Measurements from ENCODE around the gene CD2.

CD2 gene

DNA sequence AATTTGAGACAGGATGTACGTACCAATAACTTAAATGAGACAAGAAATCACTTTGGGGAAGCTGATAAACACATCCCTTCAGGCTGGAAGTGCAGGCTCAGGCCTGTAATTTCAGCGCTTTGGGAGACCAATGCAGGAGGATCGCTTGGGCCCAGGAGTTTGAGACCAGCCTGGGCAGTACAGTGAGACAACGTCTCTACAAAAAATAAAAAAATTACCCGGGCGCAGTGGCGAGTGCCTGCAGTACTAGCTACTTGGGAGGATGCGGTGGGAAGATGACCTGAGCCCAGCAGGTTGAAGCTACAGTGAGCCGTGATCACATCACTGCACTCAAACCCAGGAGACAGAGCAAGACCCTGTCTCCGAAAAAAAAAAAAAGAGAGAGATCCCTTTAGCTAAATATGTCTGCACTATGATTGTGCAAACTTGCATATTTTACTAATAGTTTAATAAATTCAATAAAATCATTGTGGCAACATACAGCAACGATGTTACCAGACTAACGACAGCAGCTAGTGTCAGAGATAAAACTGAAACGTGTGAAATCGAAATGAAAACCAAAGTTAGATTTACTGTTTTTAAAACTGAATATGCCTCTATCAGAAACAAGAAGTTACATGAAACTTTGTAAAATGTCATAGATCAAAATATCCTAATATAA, 54.7 kb downstream of the CD2 start:
- in situ Hi-C loops (cut with MboI; ENCODE audit: low sequenced_read_pairs), result no loop called here

DNA sequence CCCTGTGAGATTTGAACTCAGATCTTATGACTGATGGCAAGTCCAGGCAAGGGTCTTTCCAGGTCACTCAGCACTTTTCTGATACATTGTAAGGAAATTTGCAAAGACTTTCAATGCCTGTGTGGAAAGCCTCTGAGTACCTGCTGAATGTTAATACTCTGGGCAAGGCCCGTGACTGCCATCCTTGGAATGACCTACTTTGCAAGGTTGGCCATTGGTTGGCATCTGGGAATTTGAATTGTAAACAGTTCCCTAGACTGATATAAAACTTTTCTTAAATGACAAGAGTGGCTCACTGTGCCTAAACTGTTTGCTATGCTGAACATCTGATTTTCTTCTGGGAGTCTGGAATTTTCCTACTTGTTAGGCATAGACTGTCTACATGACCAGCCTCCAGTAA, 57.1 kb downstream of the CD2 start:
- in situ Hi-C loops (cut with MboI; ENCODE audit: low sequenced_read_pairs), result no loop called here

DNA sequence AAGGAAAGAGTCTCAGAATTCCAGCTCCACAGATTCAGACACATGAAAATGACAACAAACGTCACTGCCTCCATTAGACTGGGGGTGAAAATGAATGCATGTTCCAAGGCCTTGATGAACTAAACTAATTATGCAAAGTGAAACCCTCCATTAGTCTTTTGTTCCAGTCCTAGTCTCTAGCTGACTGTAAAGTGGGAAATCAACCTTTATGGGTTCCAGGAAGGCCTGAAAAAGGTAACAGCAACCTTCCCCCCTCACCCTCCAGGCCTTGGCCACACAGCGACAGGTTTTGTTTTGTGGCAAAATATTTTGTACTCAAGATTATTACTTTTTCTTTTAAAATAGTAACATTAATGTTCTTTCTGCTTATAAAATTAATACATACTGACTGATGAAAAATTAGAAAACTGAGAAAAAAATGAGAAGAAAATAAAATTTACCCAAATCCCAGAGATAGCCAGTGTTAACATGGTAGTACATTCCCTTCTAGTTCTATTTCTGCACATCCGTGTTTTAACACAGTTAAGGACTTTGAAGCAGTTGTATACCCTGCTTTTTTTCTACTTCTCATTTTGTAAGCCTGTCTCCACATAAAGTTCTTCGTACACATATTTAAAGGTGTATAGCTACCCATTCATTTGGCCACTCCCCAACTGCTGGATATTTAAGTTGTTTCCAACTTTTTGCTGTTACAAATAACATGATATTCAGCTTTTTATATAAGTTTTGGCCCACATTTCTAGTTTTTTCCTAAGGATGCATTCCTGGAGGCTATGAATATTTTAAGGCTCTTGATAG, 60.9 kb downstream of the CD2 start:
- in situ Hi-C loops (cut with MboI; ENCODE audit: low sequenced_read_pairs), result loop anchor here (5.0 kb wide), 1 partner anchor 78 kb away; no protein-coding TSS in a partner anchor

DNA sequence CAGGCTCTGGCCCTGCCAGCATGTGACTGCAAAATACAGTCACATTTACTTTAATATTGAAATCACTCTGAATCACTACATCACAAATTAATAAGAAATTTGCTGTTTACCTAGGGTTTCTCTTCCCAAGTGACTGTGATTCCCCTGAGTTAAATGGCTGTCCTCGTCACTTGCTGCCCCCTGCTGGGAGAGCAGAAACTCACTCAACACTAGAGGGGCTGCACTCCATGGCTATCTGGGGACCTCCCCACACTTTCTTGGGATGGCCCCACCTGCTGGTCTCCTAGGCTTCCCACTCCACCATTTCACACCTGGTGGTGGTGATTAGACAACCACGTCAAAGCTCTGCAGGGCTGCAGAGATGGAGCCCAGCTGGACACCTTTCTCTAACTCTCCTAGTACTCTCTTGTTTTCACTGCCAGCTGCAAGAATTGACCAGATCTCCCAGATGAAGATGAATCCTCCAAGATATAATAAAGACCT, 63.4 kb downstream of the CD2 start:
- in situ Hi-C loops (cut with MboI; ENCODE audit: low sequenced_read_pairs), result loop anchor here (5.0 kb wide), 1 partner anchor 80 kb away; no protein-coding TSS in a partner anchor
